ENCODE data around the gene KCNC1. TPM values are rescaled to one million over a fixed set of nuclear protein-coding genes. Genes with fewer than 3 reads are reported as not detected.
A peak's percentile ranks its signal among the peaks of the same experiment; 100 is the strongest.

KCNC1 gene
- total and polyA plus RNA-seq, 7 donors = 0.36 to 1.9 (median 0.48) TPM; not detected in 3

GRCh38 chr11:17782603-17783337 is 48.2 kb downstream of the KCNC1 start:
- TF ChIP-seq CTCF (IDR thresholded peaks at IDR 0.05) (no peak), POLR2A (IDR thresholded peaks at IDR 0.05) (no peak), POLR2AphosphoS5 (IDR thresholded peaks at IDR 0.05) (no peak), EP300 (IDR thresholded peaks at IDR 0.05) (no peak)
- 87 to 88% methylated on average over 4 of the region's 4 CpGs for WGBS, 2 donors
- no peak overlapping the region for H3K27ac ChIP-seq
- H3K36me3 ChIP-seq = no peaks in the 10 kb centered on the region
- H3K4me1 ChIP-seq = no peaks in the 10 kb centered on the region
- intact Hi-C loops (cut with DNase I) = no loop called here
- DNase-seq = no peak
- no peak overlapping the region for H3K4me3 ChIP-seq
- H3K27me3 ChIP-seq = no peaks in the 10 kb centered on the region
- no peaks in the 10 kb centered on the region for H3K9me3 ChIP-seq

GRCh38 chr11:17783878-17784277 is 49.3 kb downstream of the KCNC1 start:
- no peak overlapping the region for H3K27ac ChIP-seq
- intact Hi-C loops (cut with DNase I) = no loop called here
- peak; percentile 25 for DNase-seq
- no peaks in the 10 kb centered on the region for H3K4me1 ChIP-seq
- no peak for TF ChIP-seq POLR2AphosphoS5 (IDR thresholded peaks at IDR 0.05)
- no peak for TF ChIP-seq CTCF (IDR thresholded peaks at IDR 0.05)
- no peak for TF ChIP-seq POLR2A (IDR thresholded peaks at IDR 0.05)
- no peak for TF ChIP-seq EP300 (IDR thresholded peaks at IDR 0.05)
- no peaks in the 10 kb centered on the region for H3K36me3 ChIP-seq
- WGBS, 2 donors = 92% methylated on average over 4 of the region's 4 CpGs
- no peak overlapping the region for H3K4me3 ChIP-seq
- H3K9me3 ChIP-seq = no peaks in the 10 kb centered on the region
- no peaks in the 10 kb centered on the region for H3K27me3 ChIP-seq

- TF ChIP-seq POLR2AphosphoS5 (IDR thresholded peaks at IDR 0.05) = no peak
- TF ChIP-seq POLR2A (IDR thresholded peaks at IDR 0.05) = no peak
- TF ChIP-seq CTCF (IDR thresholded peaks at IDR 0.05) = no peak
- TF ChIP-seq EP300 (IDR thresholded peaks at IDR 0.05) = no peak
- DNase-seq = peak; percentile 33
- no peaks in the 10 kb centered on the region for H3K9me3 ChIP-seq
- H3K36me3 ChIP-seq = no peaks in the 10 kb centered on the region
- H3K4me3 ChIP-seq = no peak overlapping the region
- WGBS, 2 donors = 96 to 97% methylated on average over 14 of the region's 14 CpGs
- H3K27me3 ChIP-seq = no peaks in the 10 kb centered on the region
- H3K4me1 ChIP-seq = no peaks in the 10 kb centered on the region
- H3K27ac ChIP-seq = no peak overlapping the region
- intact Hi-C loops (cut with DNase I) = no loop called here
Measured at GRCh38 chr11:17786824-17787525, 52.4 kb downstream of the KCNC1 start.

GRCh38 chr11:17788084-17788483 is 53.5 kb downstream of the KCNC1 start:
- no peak for TF ChIP-seq POLR2AphosphoS5 (IDR thresholded peaks at IDR 0.05)
- TF ChIP-seq CTCF (IDR thresholded peaks at IDR 0.05) = no peak
- no peak for TF ChIP-seq EP300 (IDR thresholded peaks at IDR 0.05)
- TF ChIP-seq POLR2A (IDR thresholded peaks at IDR 0.05) = no peak
- peak; percentile 36 for DNase-seq
- H3K27ac ChIP-seq = no peak overlapping the region
- no peaks in the 10 kb centered on the region for H3K4me1 ChIP-seq
- no peaks in the 10 kb centered on the region for H3K9me3 ChIP-seq
- intact Hi-C loops (cut with DNase I) = no loop called here
- WGBS, 2 donors = 94% methylated on average over 5 of the region's 5 CpGs
- no peaks in the 10 kb centered on the region for H3K27me3 ChIP-seq
- no peak overlapping the region for H3K4me3 ChIP-seq
- H3K36me3 ChIP-seq = no peaks in the 10 kb centered on the region

Measured in sigmoid colon (tissue), 7 donors.